ENCODE data around the gene CLOCK.

- TF ChIP-seq CTCF (IDR thresholded peaks at IDR 0.05), result no peak
- TF ChIP-seq POLR2AphosphoS5 (IDR thresholded peaks at IDR 0.05), result no peak
- no peak for TF ChIP-seq POLR2A (IDR thresholded peaks at IDR 0.05)
These were observed 100.7 kb downstream of the CLOCK start for GRCh38 chr4:55445921-55446577.
